IPS-18c (cell line): ENCODE results near the gene BRAF.
"Not testable (repeated sequence)": the region's sequence is repeated elsewhere in the genome, so short reads cannot be mapped to it uniquely, and the experiment has no call there.

Experiments
- H3K4me3 ChIP-seq: 2 replicates; pipeline ENCODE4 v1.7.0; 2013; ENCODE audit warnings: low read depth, mild to moderate bottlenecking, low read length, moderate library complexity; ENCODE audit not compliant: insufficient read depth
- H3K9me3 ChIP-seq: one replicate; pipeline ENCODE4 v1.6.1; 2013; ENCODE audit warnings: mild to moderate bottlenecking, low read length, moderate library complexity; ENCODE audit not compliant: control insufficient read depth, insufficient read depth

BRAF gene

DNA sequence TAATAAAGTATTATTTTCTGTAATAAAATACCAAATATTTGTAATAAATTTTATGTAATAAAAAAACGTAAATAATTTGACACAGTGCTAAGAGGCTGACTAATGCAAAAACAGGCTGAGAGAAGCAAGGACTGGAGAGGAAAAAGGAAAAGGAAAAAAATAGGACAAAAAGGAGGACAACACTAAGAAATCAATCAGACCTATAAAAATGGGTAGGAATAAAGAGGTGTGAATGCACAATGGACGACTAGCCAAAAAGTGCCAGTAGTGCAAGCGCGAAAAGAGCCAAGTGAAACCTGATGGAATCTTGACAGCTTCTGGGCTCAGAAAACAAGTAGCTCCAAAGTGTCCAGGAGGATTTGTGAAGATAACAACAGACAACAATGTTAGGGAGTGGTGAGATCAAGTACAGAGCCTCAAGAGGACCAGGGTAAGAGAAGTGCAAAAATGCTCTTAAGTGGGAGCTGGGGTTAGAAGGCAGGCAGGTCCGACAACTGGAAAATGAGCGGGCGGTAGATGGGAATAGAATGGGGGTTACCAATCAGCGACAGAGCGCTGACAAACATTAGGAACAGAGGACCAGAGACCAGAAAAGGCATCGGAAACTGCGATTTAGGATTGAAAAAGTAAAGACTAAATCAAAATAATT, 1.2 kb downstream of the BRAF start:
- H3K4me3 ChIP-seq: peak overlapping the region; percentile 89
- no peaks in the 10 kb centered on the region for H3K9me3 ChIP-seq

DNA sequence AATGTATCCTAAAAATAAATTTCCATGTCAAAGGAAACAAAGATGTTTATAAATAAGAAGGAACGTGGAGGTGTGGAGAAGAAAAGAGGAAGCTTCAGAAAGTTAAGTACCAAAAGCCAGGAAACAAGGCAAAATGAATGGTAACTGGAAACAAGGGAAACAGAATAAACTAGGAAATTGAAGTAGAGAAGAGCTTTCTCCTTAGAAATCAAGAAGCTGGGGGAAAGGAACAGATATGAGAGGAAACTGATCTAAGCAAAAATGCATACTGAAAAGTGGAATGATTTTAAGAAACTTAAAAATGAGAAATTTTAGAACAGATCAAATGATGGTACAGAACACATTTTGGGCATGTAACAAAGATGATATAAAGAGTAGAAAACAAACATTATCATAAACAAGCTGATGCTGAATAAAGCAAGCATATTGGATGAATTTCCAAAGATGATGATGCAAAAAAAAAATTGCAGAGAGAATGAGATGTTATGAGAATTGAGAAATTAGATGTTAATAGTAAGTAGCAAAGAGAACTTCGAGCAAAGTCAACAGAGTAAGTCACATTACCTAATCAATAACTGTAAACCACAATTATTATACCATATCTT, 1.9 kb downstream of the BRAF start:
- Histone ChIP-seq H3K4me3 (no peak overlapping the region), H3K9me3 (no peaks in the 10 kb centered on the region)

DNA sequence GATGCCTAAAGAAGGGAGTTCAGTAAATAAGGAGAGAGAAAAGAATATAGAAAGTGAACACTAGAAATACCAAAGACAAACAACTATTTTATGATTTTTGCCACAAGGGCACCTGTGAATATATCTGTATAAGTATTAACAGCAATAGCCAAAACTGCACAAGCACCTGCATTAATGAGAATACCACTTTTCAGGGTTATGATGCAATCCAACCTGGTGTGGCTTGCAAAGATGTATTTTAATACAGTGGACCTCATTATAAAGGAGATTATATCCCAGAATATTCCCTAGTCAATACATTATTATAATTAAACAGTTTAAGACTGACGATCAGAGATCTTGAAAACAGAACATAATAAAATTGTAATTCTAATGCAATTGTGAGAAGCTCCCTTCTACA, 4.0 kb downstream of the BRAF start:
- no peak overlapping the region for H3K4me3 ChIP-seq
- H3K9me3 ChIP-seq: no peaks in the 10 kb centered on the region

DNA sequence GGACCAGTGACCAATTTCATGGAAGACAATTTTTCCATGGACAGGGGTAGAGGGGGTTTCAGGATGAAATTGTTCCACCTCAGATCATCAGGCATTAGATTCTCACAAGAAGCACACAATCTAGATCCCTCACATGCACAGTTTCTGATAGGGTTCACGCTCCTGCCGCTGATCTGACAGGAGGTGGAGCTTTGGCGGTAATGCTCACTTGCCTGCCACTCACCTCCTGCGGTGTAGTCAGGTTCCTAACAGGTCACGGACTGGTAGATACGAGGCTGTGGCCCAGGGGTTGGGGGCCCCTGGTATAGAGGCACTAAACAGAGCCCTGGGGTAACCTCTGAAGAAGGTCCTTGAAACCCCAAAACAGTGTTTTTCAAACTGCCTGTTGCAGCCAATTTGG, 6.5 kb downstream of the BRAF start:
- H3K4me3 ChIP-seq: no peak overlapping the region
- no peaks in the 10 kb centered on the region for H3K9me3 ChIP-seq

DNA sequence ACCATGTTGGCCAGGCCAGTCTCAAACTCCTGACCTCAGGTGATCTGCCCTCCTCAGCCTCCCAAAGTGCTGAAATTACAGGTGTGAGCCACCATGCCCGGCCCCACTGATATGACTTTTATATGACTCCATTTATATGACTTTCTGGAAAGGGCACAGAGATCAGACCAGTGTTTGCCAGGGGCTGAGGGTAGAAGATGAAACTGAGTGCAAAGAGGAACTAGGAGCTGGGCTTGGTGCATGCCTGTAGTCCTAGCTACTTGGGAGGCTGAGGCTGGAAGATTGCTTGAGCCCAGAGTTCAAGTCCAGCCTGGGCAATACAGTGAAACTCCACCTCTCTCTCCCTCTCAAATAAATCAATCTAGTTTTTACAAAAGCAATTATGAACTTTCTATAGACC, 7.5 kb downstream of the BRAF start:
- no peaks in the 10 kb centered on the region for H3K9me3 ChIP-seq
- H3K4me3 ChIP-seq: no peak overlapping the region

DNA sequence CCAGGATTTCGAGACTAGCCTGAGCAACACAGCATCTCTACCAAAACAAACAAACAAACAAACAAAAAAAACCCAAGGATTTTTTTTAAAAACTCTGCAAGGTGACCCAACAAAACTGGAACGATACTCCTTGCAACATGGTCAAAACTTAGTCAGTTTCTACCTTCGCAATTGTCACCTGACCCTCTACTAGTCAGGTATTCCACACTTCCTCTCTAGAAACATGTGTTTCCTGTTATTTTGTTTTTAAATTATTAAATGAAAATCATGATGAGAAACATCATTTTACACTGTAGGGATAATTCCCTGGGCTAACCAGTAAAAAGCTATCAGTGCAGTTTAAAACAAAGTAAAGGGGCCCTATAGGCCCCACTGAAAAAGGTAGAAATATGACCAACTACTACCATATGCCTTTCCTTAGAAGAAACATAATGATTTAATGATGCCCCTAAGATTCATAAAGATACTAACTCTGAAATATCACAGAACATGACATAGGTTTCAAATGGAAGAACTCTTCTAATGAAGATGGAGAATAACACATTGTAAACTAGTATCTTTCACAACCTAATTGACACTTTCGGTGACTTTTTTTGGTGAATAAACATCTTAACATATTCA, 8.7 kb downstream of the BRAF start:
- no peaks in the 10 kb centered on the region for H3K9me3 ChIP-seq

DNA sequence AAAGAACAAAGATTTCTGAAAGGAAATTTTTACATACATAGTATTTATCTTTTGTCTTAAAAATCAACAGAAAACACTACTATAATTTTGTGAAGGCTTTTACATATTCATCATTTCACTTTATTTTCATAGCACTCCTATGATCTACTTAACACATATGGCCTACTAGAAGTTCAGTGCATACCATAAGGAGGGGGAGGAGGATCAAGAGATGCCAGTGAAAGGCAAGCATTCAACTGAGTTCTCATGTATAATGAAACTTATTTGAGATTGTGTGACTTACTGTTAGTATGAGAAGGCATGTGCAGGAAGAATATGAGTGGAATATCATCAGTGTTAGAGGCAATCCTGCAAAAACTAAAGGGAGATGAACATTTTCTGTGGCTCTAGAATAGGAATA, 10.6 kb downstream of the BRAF start:
- Histone ChIP-seq H3K9me3 (no peaks in the 10 kb centered on the region), H3K4me3 (no peak overlapping the region)

More for the DNA sequence above, 8.7 kb downstream of the BRAF start:
- H3K4me3 ChIP-seq: no peak overlapping the region

DNA sequence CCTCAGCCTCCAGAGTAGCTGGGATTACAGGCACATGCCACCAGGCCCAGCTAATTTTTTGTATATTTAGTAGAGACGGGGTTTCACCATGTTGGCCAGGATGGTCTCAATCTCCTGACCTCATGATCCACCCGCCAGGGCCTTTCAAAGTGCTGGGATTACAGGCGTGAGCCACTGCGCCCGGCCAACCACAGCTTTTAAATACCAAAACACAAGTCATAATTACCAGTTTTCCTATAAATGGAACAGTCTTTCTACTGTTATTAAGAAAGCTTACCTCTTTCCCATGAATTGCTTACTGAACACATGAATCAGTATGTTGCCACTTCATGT, 11.2 kb downstream of the BRAF start:
- not testable (repeated sequence) for H3K4me3 ChIP-seq

DNA sequence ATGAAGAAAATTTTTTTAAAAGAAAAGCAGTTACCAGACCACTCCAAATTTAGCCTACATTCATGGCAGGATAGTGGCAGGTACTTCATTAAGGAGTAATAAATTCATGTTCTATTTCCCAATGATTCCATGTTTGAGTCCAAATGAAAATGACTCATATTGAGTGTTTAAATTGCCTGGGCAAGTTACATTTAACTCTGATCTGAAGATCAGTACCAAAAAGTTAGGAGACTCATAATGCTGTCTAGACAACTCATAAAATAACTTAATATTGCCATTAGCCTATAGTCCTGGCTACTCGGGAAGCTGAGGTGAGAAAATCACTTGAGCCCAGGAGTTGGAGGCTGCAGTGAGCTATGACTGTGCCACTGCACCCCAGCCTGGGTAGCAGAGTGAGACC, 13.0 kb downstream of the BRAF start:
- no peaks in the 10 kb centered on the region for H3K9me3 ChIP-seq
- H3K4me3 ChIP-seq: no peak overlapping the region

More for the DNA sequence above, 11.2 kb downstream of the BRAF start:
- not testable (repeated sequence) for H3K9me3 ChIP-seq

DNA sequence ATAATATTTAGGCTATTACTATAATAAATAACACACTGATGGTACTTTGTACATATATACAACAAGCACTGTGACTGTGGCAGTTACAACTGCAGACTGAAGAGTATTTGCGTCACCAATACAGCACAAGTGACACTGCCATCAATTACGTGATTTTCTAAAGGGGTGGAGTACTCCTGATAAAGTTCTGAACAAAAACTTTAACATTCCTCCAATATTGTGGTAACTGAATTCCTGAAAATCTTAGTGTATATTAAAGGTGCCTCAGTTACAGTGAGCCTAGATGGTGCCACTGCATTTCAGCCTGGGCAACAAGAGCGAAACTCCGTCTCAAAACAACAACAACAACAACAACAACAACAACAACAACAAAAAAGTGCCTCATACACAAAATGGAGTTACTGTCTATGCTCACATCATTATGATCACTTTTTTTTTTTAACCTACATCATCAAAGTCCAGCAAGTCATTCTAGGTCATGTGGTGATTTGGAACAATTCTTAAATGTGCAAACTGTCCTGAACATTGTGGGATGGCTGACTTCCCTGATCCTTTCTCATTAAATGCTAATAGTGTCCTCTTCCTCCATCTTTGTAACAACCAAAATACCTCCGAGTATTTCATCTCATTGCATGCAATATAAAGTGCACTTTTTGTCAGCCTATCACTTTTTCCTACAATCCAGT, 15.1 kb downstream of the BRAF start:
- H3K9me3 ChIP-seq: no peaks in the 10 kb centered on the region
- H3K4me3 ChIP-seq: no peak overlapping the region

DNA sequence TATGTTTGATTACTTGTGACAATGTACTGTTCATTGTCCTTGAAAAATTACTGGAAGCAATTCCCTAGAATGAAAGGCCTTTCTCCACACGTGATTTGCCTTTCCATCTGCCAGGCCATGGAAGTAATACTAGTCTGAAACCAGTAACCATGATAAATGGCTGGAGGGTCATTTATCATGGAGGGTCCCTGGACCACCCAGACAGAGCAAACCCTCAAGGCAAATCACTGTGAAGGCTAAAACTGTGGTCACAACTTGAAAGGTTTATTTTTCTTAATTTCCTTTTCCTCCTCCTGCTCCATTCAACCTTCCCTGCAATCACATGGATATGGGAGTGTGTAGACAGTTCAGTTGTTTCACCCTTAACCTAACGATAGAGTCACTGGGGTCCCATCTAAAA, 16.4 kb downstream of the BRAF start:
- Histone ChIP-seq H3K4me3 (no peak overlapping the region), H3K9me3 (no peaks in the 10 kb centered on the region)

DNA sequence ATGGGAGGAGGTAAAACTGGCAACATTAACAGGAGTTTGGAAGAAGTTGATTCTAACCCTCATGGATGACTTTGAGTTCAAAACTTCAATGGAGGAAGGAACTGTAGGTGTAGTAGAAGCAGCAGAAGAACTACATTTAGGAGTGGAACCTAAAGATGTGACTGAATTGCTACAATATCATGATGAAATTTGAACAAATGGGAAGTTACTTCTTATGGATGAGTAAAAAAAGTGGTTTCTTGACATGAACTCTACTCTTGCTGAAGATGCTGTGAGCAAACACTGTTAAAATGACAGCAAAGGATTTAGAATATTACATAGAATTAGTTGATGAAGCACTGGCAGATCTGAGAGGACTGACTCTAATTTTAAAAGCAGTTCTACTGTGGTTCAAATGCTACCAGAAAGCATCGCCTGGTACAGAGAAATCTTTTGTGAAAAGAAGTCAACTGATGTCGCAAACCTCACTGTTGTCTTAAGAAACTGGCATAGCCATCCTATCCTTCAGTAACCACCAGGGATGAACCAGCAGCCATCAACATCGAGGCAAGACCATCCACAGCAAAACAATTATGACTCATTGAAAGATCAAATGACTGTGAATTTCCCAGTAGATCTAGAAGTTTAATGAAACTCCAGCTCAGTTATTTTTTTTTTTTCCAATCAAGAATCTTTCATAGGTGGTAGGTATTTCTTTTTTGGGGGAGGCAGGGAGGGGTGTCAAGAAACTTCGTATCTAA, 20.8 kb downstream of the BRAF start:
- Histone ChIP-seq H3K9me3 (no peaks in the 10 kb centered on the region), H3K4me3 (no peak overlapping the region)

DNA sequence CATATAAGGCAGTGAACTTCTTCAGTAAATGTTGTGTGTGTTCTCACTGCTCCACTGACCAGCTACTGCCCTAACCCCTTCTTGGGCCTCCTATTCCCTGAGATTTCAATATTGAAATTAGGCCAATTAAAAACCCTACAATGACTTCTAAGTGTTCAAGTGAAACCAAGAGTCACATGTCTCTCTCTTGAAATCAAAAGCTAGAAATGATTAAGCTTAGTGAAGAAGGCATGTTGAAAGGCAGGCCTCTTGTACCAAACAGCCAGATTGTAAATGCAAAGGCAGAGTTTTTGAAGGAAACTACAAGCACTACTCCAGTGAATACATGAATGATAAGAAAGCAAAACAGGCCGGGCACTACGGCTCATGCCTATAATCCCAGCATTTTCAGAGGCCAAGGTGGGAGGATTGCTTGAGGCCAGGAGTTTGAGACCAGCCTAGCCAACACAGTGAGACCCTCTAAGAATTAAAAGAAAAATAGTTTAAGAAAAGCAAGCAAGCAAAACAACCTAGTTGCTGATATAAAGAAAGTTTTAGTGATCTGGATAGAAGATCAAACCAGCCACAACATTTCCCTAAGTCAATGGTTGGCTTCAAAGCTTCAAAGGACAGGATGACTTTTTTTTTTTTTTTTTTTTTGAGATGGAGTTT, 22.3 kb downstream of the BRAF start:
- Histone ChIP-seq H3K4me3 (no peak overlapping the region), H3K9me3 (no peaks in the 10 kb centered on the region)

DNA sequence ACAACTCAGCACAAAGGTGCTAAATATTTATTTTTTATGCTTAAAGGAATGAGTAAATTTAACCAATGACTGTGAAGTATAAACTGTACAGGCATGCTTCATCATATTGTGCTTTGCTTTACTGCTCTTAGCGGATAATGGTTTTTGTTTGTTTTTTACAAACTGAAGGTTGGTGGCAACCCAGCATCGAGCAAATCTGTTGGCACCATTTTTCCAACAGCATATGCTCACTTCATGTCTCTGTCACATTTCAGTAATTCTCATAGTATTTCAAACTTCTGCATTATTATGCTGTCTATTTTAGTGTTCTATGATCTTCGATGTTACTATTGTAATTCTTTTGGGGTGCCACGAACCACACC, 22.8 kb downstream of the BRAF start:
- H3K9me3 ChIP-seq: no peaks in the 10 kb centered on the region
- no peak overlapping the region for H3K4me3 ChIP-seq

DNA sequence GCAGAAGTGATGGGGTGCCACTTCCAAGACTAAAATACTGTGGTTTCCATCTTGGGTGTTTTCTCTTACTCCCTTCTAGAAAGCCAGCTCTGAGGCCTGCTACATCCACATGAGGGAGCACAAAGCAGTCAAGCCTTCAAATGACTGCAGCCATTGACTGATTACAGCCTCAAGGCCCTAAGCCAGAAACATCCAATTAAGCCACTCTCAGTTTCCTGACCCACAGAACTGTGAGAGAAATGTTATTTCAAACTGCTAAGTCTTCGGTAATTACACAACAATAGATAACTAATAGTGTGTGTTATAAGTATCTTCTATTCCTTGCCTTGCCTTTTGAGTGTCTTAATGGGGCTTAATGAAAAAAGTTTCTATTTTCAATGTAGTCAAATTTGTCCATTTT, 24.8 kb downstream of the BRAF start:
- H3K4me3 ChIP-seq: no peak overlapping the region
- no peaks in the 10 kb centered on the region for H3K9me3 ChIP-seq

DNA sequence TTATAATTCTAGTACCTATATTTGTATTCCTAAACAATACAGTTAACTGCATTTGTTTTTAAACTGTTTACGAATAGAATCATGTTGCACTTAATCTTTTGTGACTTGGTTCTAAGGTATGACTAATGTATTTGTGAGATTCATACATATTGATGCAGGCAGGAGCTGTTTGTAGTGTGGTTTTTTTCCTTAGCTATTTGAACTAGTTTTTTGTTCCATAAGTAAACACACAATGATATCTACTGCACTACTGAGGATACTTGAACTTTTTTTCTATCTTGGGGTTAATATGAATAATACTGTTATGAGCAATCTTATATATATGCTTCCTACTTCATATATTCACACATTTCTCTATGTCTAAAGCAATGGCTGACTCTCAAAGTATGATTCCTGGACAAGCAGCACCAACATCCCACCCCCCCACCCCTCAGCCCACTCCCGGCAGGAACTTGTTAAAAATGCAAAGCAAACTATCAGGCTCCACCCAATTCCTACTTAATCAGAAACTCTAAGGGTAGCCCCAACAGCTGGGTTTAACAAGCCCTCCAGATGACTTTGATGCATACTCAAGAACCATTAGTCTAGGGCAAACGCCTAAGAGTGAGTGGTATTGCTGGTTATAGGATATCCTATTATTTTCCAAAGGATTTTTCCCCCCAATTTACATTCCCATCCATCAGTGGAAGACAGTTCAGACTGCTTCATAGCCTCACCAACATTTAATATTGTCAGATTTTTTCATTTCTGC, 25.8 kb downstream of the BRAF start:
- Histone ChIP-seq H3K4me3 (no peak overlapping the region), H3K9me3 (no peaks in the 10 kb centered on the region)

DNA sequence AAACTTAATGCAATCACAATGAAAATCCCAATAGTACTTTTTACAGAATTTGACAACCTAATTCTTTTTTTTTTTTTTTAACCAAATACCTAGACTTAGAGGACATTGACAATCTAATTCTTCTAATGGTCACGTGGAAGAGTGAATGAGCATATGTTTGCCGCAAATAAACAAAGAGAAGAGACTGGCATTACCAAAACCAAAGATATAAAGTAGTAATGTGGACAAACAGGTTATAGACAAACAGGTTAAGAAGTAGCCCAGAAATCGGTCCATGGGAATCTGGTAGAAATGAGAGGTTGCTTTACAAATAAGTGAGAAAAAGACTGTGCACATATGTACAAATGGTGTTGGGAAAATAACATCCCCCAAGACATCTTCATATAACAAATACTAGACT, 27.7 kb downstream of the BRAF start:
- Histone ChIP-seq H3K9me3 (no peaks in the 10 kb centered on the region), H3K4me3 (no peak overlapping the region)
